B cell (primary cell): Measurements from ENCODE around the gene PUDP. TPM values are rescaled to one million over a fixed set of nuclear protein-coding genes. Genes with fewer than 3 reads are reported as not detected.

Source experiments
- ATAC-seq: fragments of 200-7000 bp; cut with Tn5 transposase; one replicate; pipeline ENCODE4 v1.10.0; 2021; ENCODE audit warnings: low read depth, mild to moderate bottlenecking, moderate number of reproducible peaks, moderate library complexity
- CTCF ChIA-PET: fragments of 350-600 bp; sonication (Branson Sonifier 250); formaldehyde crosslinking; loops from one replicate; lab custom pipeline; 2021; ENCODE audit warnings: antibody characterized with exemption, inconsistent platforms; lab: Charles Lee
- POLR2A ChIA-PET: fragments of 350-600 bp; sonication (Branson Sonifier 250); formaldehyde crosslinking; loops from one replicate; lab custom pipeline; 2021; ENCODE audit warnings: antibody characterized with exemption; lab: Charles Lee
- DNase-seq: peaks from one replicate; pipeline ENCODE4 v3.0.0; 2013
- H2AFZ ChIP-seq: 2 replicates; pipeline ENCODE4 v1.6.1; 2012; ENCODE audit warnings: mild to moderate bottlenecking, low read depth, low read length; ENCODE audit not compliant: insufficient read depth, poor library complexity, severe bottlenecking
- H3K27ac ChIP-seq, 2 donors: 1 replicate in 1 of 2; 2 replicates in 1 of 2; pipeline ENCODE4 v1.5.1; 2012 to 2013; ENCODE audit warnings: low read length in 2 of 2, mild to moderate bottlenecking in 2 of 2, moderate library complexity in 1 of 2
- H3K27me3 ChIP-seq, 4 experiments: fragments of 200-600 bp in 1 of 4; sonication (generic) in 1 of 4; replicated peaks in 1 of 4; 1 replicate in 2 of 4; 2 replicates in 2 of 4; pipeline versions ENCODE4 v1.6.1 to v1.7.0; 2013 to 2016; ENCODE audit warnings: low read length in 3 of 4, mild to moderate bottlenecking in 2 of 4, mixed read lengths in 1 of 4, moderate library complexity in 1 of 4; ENCODE audit not compliant: insufficient read depth in 4 of 4, control insufficient read depth in 3 of 4; ENCODE audit errors: control extremely low read depth in 1 of 4
- H3K36me3 ChIP-seq, 2 experiments: replicated peaks in 1 of 2; 1 replicate in 1 of 2; 2 replicates in 1 of 2; pipeline versions ENCODE4 v1.6.1 to v1.7.1; 2013; ENCODE audit warnings: low read length in 1 of 2; ENCODE audit not compliant: insufficient read depth in 2 of 2, control insufficient read depth in 1 of 2; ENCODE audit errors: control extremely low read depth in 1 of 2, extremely low read depth in 1 of 2
- H3K4me1 ChIP-seq, 2 donors: fragments of 200-600 bp in 1 of 2; sonication (generic) in 1 of 2; 1 replicate in 1 of 2; 2 replicates in 1 of 2; pipeline versions ENCODE4 v1.5.1 to v1.6.1; 2013 to 2017; ENCODE audit warnings: low read length in 2 of 2; ENCODE audit not compliant: control insufficient read depth in 2 of 2, insufficient read depth in 2 of 2
- H3K4me2 ChIP-seq: replicated peaks from 2 replicates; pipeline ENCODE3; 2012; ENCODE audit warnings: mild to moderate bottlenecking, low read depth, low read length; ENCODE audit not compliant: poor library complexity, severe bottlenecking
- H3K4me3 ChIP-seq, 5 experiments: fragments of 200-600 bp in 1 of 5; sonication (generic) in 1 of 5; 1 replicate in 3 of 5; 2 replicates in 2 of 5; pipeline versions ENCODE4 v1.5.1 to v1.7.0; 2011 to 2016; ENCODE audit warnings: low read length in 4 of 5, mild to moderate bottlenecking in 4 of 5, low read depth in 2 of 5, control low read depth in 1 of 5, moderate library complexity in 1 of 5; ENCODE audit not compliant: insufficient read depth in 1 of 5; ENCODE audit errors: control extremely low read depth in 1 of 5, extremely low read depth in 1 of 5
- H3K79me2 ChIP-seq: fragments of 200-600 bp; sonication (generic); one replicate; pipeline ENCODE4 v1.6.0; 2016; ENCODE audit warnings: low read length; ENCODE audit not compliant: control insufficient read depth, insufficient read depth
- H3K9ac ChIP-seq: fragments of 200-600 bp; sonication (generic); 2 replicates; pipeline ENCODE4 v1.6.1; 2017; ENCODE audit warnings: mild to moderate bottlenecking, low read length, moderate library complexity
- H3K9me3 ChIP-seq, 3 donors: one replicate each; pipeline versions ENCODE4 v1.6.1 to v1.7.1; 2013; ENCODE audit warnings: low read length in 2 of 3; ENCODE audit not compliant: control insufficient read depth in 2 of 3, insufficient read depth in 1 of 3; ENCODE audit errors: control extremely low read depth in 1 of 3
- H4K20me1 ChIP-seq: 2 replicates; pipeline ENCODE4 v1.6.0; 2012; ENCODE audit warnings: mild to moderate bottlenecking, low read length; ENCODE audit not compliant: insufficient read depth, control insufficient read depth, poor library complexity, severe bottlenecking
- H3K27ac Mint-ChIP-seq: one replicate; pipeline ENCODE4 v1.8.0; 2021; ENCODE audit warnings: mixed read lengths
- H3K27me3 Mint-ChIP-seq: one replicate; pipeline ENCODE4 v1.8.0; 2021; ENCODE audit warnings: mixed read lengths
- H3K4me1 Mint-ChIP-seq: one replicate; pipeline ENCODE4 v1.8.0; 2021; ENCODE audit warnings: mixed read lengths
- H3K4me3 Mint-ChIP-seq: one replicate; pipeline ENCODE4 v1.8.0; 2021; ENCODE audit warnings: mixed read lengths
- H3K9me3 Mint-ChIP-seq: one replicate; pipeline ENCODE4 v1.8.0; 2022; ENCODE audit warnings: mixed read lengths; ENCODE audit not compliant: insufficient read depth
- EZH2 ChIP-seq: IDR thresholded peaks from 2 replicates; pipeline ENCODE4 v1.6.1; 2012; ENCODE audit warnings: borderline replicate concordance, low read depth, mild to moderate bottlenecking, moderate library complexity, low read length; ENCODE audit not compliant: insufficient read depth, poor library complexity, severe bottlenecking
- WGBS: methylation state at CpG from one replicate; pipeline ENCODE4 v1.1.5; 2013; ENCODE audit warnings: missing lambda C conversion rate; ENCODE audit not compliant: insufficient coverage; 5-methylcytosine and 5-hydroxymethylcytosine counted together
- intact Hi-C: fragments of 100-400 bp; cut with micrococcal nuclease; formaldehyde crosslinking; loops from one replicate; pipeline ENCODE4 v1.10.0; 2022
- polyA plus RNA-seq: library from polyadenylated mRNA; depleted of rRNA; stranded (reverse); fragments of >200 nt; gene quantifications from 2 replicates; pipeline ENCODE4 v1.2.3, GENCODE V29; 2012
- total RNA-seq, 2 donors: library from RNA; stranded (reverse); fragments of 120-200 nt in 1 of 2; gene quantifications; 1 replicate in 1 of 2; 2 replicates in 1 of 2; pipeline versions ENCODE4 v1.2.3 to v1.2.4, GENCODE V29; 2013 to 2022
- TF ChIP-seq, protein P1 (sequence below): fragments of 200-600 bp; IDR thresholded peaks from one replicate; pipeline ENCODE4 v1.8.0; 2022; ENCODE audit warnings: antibody characterized with exemption, mild to moderate bottlenecking

The PUDP gene
- total and polyA plus RNA-seq, 2 donors (not counting 1 experiment from before 2014, with no cell fraction given): 12.8 to 14.1 TPM

GRCh38 chrX:7109838-7110793 lies 37.8 kb downstream of the PUDP start:
- Mint-ChIP-seq H3K4me3 (peak overlapping the region; percentile 79), H3K9me3 (no peaks in the 10 kb centered on the region), H3K27me3 (no peaks in the 10 kb centered on the region), H3K4me1 (peaks cover 41% of the 10 kb centered on the region), H3K27ac (peak overlapping the region; percentile 92)
- ATAC-seq: peak; percentile 41
- CTCF ChIA-PET: no interaction called here
- Histone ChIP-seq H3K27me3 (no peaks in the 10 kb centered on the region), H4K20me1 (no peaks in the 10 kb centered on the region), H3K27ac (peak overlapping the region; percentile 41 to 69), H3K9ac (peak overlapping the region; percentile 38), H2AFZ (peak overlapping the region; percentile 3), H3K4me2 (peak overlapping the region; percentile 59), H3K36me3 (peaks cover 0 to 5% of the 10 kb centered on the region in 2 experiments), H3K4me1 (peaks cover 32 to 38% of the 10 kb centered on the region in 2 donors), H3K9me3 (no peaks in the 10 kb centered on the region), H3K79me2 (peaks cover 49% of the 10 kb centered on the region), H3K4me3 (peak overlapping the region in 1 of 5 experiments; percentile 51)
- WGBS: 20% methylated on average over 1 of the region's 12 CpGs
- POLR2A ChIA-PET: no interaction called here
- intact Hi-C loops: no loop called here
- TF ChIP-seq, protein P1, sequence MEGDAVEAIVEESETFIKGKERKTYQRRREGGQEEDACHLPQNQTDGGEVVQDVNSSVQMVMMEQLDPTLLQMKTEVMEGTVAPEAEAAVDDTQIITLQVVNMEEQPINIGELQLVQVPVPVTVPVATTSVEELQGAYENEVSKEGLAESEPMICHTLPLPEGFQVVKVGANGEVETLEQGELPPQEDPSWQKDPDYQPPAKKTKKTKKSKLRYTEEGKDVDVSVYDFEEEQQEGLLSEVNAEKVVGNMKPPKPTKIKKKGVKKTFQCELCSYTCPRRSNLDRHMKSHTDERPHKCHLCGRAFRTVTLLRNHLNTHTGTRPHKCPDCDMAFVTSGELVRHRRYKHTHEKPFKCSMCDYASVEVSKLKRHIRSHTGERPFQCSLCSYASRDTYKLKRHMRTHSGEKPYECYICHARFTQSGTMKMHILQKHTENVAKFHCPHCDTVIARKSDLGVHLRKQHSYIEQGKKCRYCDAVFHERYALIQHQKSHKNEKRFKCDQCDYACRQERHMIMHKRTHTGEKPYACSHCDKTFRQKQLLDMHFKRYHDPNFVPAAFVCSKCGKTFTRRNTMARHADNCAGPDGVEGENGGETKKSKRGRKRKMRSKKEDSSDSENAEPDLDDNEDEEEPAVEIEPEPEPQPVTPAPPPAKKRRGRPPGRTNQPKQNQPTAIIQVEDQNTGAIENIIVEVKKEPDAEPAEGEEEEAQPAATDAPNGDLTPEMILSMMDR: no peak
- no peak for TF ChIP-seq EZH2
- peak; percentile 35 for DNase-seq
